Uterus (tissue), 2 donors: ENCODE data around the gene PXDC1.

Experiments used
- POLR2A ChIP-seq, 2 donors: fragments of 450-650 bp; IDR thresholded peaks; one replicate each; pipeline ENCODE4 v1.6.1; 2016; ENCODE audit warnings: antibody characterized with exemption in 2 of 2, mild to moderate bottlenecking in 1 of 2, moderate library complexity in 1 of 2
- TF ChIP-seq, protein P1 (sequence below), 4 experiments: fragments of 200-600 bp in 2 of 4; fragments of 450-650 bp in 2 of 4; sonication (generic) in 2 of 4; IDR thresholded peaks; one replicate each; pipeline ENCODE4 v1.5.1; 2016 to 2019; ENCODE audit warnings: antibody characterized with exemption in 4 of 4, mild to moderate bottlenecking in 2 of 4, moderate library complexity in 1 of 4

DNA sequence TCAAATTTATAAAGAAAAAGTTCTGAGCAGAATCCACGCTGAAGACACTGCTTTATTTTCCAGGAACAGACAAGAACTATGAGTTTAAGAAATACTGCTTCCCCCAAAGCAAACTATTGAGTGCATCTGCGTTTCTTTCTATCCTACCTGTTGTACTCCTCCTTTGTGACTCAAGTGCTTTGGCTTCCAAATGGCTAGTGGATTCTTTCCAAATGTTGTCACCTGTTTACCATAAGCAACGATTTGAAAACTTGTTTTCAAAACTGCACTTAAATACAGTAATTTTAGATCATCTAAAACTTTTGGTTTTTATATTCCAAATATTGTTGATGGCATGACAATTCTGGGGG lies 9.5 kb downstream of the PXDC1 start:
- no peak for TF ChIP-seq POLR2A (IDR thresholded peaks at IDR 0.05)
- TF ChIP-seq, protein P1, sequence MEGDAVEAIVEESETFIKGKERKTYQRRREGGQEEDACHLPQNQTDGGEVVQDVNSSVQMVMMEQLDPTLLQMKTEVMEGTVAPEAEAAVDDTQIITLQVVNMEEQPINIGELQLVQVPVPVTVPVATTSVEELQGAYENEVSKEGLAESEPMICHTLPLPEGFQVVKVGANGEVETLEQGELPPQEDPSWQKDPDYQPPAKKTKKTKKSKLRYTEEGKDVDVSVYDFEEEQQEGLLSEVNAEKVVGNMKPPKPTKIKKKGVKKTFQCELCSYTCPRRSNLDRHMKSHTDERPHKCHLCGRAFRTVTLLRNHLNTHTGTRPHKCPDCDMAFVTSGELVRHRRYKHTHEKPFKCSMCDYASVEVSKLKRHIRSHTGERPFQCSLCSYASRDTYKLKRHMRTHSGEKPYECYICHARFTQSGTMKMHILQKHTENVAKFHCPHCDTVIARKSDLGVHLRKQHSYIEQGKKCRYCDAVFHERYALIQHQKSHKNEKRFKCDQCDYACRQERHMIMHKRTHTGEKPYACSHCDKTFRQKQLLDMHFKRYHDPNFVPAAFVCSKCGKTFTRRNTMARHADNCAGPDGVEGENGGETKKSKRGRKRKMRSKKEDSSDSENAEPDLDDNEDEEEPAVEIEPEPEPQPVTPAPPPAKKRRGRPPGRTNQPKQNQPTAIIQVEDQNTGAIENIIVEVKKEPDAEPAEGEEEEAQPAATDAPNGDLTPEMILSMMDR (IDR thresholded peaks at IDR 0.05), result no peak
